GM21390 (cell line): ENCODE results near the gene HS3ST6.
"Not testable (repeated sequence)": the region's sequence is repeated elsewhere in the genome, so short reads cannot be mapped to it uniquely, and the experiment has no call there.

Experiments used
- ATAC-seq: cut with Tn5 transposase; IDR thresholded peaks from one replicate; pipeline ENCODE4 v1.9.1; 2021; ENCODE audit not compliant: unreplicated experiment

The HS3ST6 gene

DNA sequence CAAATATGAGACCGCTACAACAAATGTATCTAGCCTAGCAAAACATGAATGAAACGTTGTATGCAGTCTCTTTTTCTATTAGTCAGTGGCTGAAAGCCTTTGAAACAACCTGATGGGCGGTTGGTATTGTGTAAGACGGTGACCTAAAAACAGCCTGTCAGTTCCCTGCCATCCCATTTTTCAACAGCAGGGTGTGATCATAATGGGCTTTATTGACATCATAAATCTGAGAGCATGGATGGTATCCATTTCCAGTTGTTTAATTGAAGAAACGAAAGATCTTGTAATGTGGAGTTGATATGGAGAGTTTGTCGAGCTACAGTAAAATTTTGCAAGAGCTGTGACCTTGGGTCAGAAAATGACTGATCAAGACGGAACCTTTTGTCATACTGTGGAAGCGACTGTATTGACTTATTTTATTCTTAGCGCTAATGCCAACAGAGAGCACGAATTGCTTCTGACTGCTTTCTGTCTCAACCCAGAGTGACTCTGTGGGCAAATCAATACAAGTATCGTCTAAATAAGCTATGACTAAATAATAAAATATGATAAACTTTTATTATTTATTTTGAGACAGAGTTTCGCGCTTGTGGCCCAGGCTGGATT is 34.0 kb downstream of the HS3ST6 start:
- ATAC-seq, result no peak

DNA sequence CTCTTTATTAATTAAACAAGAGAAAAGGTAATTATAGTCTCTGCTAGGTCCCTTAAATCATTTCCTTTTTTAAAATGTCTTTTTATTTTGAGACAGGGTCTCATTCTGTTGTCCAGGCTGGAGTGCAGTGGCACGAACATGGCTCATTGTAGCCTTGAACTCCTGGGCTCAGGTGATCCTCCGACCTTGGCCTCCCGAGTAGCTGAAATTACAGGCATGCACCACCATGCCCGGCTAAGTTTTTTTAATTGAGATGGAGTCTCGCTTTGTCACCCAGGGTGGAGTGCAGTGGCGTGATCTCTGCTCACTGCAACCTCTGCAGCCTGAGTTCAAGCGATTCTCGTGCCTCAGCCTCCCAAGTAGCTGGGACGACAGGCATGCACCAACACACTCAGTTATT is 37.0 kb downstream of the HS3ST6 start:
- not testable (repeated sequence) for ATAC-seq

DNA sequence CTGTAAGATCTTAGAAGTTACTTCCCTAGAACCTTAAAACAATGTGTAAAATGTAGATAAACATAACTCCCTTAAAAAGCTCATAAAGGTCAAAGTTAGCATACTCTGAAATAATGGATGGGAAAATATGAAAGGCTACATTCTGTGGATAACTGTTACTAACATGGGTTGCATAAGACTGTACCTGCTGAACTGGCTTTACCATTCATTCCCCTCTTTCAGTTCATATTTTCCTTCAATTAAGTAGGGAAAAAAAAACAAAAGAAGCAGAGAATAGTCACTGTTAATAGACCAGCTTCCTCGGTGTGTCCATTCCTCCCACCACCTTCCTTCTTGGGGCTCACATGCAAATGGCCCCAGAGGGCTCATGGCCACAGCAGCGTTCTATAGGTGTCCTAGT is 38.7 kb downstream of the HS3ST6 start:
- ATAC-seq, result no peak

DNA sequence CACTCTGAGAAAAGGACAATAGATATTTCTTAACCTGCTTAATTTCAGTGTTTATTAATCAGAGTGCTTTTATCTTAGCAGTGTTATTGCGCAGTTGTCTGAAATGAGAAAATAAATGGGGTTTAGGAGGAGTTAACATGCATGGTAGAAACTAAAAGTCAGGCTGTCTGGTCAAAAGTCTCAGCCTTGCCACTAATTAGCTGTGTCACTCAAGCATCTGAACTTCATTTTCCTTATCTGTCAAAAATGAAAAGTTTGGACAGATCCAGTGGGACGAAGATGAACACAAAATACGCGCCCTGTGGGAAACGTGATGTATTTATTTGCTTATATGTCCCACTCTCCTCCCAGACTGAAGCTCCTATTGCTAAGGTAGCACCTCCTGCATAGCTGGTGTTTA is 40.0 kb downstream of the HS3ST6 start:
- no peak for ATAC-seq

DNA sequence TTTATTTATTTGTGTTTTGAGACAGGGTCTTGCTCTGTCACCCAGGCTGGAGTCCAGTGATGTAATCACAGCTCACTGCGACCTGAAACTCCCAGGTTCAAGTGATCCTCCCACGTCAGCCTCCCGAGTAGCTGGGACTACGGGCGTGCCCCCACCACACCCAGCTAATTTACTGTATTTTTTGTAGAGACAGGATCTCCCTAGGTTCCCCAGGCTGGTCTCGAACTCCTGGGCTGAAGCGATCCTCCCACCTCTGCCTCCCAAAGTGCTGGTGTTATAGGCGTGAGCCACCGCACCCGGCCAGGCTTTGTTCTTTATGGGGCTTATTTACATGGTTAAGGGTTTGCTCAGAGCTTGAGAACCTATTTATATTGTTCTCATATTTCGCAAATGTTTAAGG is 40.4 kb downstream of the HS3ST6 start:
- no peak for ATAC-seq

DNA sequence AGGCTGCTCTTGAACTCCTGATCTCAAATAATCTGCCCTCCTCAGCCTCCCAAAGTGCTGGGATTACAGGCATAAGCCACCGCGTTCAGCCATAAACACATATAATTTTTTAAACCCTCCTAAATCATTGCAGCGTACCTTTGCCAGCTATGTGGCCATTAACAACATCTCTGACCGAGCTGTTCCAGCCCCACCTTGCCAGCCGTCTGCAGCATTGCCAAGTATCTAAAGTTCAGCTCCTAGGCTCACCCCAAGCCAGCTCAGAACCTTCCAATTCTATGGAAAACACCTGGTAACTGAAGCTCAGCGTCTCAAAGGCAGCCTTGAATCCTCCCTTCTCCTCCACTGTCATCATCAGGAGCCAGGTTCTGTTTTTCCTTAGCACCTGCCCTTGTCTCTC is 41.1 kb downstream of the HS3ST6 start:
- no peak for ATAC-seq

DNA sequence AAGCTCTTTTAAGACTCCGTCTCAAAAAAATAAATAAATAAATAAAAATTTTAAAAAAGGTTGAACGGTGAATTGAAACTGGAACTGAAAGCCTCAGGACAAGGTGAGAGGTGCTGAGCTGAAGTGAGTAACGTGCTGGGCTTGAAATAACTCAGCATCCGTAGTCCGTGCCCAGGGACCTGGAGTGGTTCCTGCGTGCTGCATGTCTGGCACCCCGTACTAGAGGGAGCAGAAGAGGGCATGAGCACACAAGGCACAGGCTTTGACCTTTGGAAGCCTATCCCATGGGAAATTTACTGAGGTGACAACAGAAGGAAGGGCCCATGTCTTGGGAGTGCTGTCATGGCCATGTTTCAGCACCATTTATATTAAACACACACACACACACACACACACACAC is 41.7 kb downstream of the HS3ST6 start:
- ATAC-seq, result no peak

DNA sequence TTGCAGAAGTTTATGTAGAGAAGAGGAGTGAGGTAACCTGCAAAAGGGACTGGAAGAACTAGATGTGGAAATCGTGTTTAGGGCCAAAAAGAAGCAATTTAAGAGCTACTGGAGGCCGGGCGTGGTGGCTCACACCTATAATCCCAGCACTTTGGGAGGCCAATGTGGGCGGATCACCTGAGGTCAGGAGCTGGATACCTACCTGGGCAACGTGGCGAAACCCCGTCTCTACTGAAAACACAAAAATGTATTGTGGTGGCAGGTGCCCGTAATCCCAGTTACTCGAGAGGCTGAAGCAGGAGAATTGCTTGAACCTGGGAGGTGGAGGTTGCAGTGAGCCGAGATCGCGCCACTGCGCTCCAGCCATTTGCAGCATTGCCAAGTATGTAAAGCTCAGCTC is 42.1 kb downstream of the HS3ST6 start:
- ATAC-seq, result not testable (repeated sequence)

DNA sequence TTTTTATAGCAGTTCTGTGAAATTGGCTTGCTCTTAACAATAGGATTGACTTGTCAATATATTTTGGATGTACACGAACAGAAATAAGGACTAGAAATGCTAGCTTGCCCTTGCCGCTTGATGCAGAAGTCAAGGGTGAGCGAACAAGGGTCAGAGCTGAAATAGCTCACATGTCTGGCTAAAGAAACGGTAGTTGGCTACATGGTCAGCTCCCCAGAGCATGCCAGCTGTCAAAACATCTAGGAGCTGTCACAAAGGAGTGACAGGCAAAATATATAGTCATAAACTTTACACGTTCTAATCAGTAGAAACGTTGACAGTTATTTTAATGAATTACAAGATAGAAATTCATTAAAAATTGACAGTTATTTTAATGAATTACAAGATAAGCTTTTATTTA is 43.4 kb downstream of the HS3ST6 start:
- no peak for ATAC-seq

DNA sequence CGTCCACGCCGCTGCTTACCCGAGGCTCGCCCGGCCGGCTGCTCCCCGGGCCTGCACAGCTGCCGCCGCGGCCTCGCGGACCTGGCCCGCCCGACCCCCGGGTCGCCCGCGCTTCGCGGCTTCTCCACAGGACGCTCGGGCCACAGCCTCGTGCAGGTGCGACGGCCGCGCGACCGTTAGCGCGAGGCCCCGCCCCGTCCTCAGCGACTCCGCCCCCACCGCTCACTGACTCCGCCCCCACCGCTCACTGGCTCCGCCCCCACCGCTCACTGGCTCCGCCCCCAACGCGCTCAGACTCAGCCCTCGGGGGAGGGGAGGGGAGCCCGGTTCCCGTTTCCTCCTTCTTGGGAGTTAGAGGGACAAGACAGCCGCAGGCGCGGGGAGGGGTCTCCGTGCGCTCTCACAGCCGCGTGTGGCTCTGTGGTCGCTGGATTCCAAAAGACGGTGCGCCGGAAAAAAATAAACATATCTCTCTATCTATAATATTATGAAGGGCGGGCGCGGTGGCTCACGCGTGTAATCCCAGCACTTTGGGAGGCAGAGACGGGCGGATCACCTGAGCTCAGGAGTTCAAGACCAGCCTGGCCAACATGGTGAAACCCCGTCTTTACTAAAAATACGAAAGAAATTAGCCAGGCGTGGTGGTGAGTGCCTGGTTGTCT is 46.1 kb downstream of the HS3ST6 start, which contains the start of gene MEIOB:
MEIOB (minus strand) TSS at position 191 of the 662 bp plus-strand sequence. CDS start 3,989 bp downstream, outside the sequence.
- no peak for ATAC-seq

DNA sequence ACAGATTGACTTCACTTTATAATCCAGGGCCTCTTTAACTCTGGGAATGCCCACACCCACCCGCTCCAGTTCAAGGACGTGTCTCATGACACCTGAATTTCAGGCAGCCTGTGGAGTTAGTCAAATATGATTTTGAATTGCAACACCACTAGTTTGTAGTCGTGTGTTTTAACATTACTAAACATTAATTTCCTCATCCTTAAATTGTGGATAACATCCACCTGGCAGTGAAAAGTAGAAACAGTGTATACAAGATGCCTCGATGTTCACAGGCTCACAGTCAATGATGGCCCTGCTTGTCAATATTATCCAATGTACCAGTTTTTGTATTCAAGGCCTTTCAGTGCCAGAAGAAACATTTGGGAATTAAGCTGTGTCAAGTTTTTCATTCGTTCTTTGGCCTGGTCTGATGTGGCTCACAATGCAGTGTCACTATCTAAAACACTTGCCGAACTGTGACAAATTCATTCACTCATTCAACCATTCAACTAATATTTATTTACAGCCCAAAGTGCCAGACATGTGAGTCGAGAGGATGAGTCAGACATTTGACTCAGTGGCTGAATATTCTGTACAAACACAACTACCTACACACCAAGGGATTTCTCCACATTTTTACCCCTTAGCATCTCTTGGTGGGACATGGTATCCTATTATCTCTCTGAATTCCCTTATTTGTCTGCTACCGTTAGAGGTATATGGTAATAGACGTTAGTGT is 47.7 kb downstream of the HS3ST6 start:
- no peak for ATAC-seq

DNA sequence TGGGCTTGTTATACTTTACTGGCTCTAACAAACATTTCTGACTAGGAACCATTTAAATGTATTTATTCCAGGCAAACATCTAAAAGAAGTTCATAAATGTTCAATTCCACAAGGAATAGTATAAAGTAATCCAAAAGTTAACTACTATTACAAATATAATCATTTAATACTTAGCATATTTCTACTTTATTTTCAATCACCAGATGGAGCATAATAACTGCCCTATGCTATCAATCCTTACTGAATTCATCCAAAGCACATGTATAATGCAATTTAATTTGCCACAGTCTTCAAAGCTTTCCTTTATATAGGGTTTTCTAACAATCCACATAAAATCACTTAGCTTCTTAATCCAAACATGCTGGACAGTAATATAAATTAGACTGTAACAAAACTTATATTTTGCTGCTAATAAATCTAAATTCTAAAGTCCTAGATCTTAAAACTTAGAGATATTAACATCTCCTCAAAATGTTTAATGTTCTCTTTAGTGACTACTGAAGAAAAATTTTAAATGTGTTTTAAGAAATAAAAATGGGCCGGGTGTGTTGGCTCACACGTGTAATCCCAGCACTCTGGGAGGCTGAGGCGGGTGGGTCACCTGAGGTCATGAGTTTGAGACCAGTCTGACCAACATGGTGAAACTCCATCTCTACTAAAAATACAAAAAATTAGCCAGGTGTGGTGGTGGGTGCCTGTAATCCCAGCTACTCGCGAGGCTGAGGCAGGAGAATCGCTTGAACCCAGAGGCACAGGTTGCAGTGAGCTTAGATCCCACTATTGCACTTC is 52.1 kb downstream of the HS3ST6 start:
- no peak for ATAC-seq

DNA sequence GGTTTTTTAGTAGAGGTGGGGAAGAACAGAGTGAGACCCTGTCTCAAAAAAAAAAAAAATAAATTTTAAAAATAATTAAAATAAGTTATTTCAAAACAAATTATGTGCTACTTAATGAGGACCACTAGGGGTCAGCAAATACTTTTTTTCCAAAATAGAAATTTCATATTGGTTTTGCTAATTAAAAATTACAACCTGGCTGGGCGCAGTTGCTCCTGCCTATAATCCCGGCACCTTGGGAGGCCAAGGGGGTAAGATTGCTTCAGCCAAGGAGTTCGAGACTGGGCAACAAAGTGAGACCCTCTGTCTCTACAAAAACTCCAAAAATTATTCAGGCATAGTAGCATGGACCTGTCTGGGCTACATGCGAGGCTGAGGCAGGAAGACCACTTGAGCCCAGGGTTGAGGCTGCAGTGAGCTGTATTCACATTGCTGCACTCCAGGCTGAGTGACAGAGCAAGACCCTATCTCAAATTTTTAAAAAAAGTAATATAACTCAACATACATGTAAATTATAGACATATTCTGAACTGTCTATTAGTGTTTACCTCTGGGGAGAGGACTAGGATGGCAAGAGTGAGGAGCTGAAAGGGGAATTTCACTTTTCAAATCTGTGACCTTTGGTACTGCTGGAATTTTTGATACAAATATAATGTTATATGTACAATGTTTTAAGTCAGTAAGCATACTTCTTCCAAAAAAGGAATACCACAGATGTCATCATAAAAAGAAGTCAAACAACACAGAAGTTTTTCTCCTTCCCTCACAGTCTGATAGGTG is 54.3 kb downstream of the HS3ST6 start:
- no peak for ATAC-seq

DNA sequence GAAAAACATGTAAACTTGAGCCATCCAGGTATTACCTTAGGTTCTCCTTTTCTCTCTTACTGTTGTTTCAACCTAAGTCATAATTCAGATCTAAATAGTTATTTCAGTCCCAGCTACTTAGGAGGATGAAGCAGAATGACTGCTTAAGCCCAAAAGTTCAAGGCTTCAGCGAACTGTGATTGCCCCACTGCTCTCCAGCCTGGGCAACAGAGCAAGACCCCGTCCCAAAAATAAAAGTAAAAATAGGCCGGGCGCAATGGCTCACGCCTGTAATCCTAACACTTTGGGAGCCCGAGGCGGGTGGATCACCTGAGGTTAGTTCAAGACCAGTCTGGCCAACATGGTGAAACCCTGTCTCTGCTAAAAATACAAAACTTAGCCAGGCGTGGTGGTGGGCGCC is 55.8 kb downstream of the HS3ST6 start:
- no peak for ATAC-seq

DNA sequence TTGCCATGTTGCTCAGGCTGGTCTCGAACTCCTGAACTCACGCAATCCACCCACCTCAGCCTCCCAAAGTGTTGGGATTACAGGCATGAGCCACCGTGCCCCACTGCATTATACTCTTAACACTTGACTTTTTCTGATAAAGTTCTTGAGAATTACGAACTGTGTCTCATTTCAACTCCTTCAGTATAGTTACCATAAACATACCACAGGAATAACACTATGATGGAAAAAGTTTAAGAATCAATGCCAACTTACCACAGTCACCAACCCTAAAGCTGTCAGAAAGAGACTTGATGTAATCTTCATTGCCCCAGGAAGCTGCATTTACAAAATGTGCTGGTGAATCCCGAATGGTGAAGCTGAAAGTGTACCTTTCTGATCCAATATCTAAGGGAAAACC is 56.5 kb downstream of the HS3ST6 start:
- ATAC-seq, result no peak
